ENCODE results near the gene PRR9. TPM values are rescaled to one million over a fixed set of nuclear protein-coding genes. Genes with fewer than 3 reads are reported as not detected.

The PRR9 gene
- total and polyA plus RNA-seq, 2 of the 8 experiments (the other 6 are each of a cell fraction or from before 2014, with no cell fraction given) = not detected

GRCh38 chr1:153259387-153259786, 42.0 kb downstream of the PRR9 start, which contains the start of gene LORICRIN:
Gene LORICRIN, plus strand, starts transcription at chr1:153259687. Its CDS starts 1,263 bp downstream, at chr1:153260950.
- no peak within 1 kb of the TSS for H3K9ac ChIP-seq (replicated peaks in 1 of 4; ENCODE audit: extremely low read depth in 1 of 4, low read depth in 3 of 4, low read length in 3 of 4)
- POLR2A ChIA-PET (ENCODE audit: partially characterized antibody) = no interaction called here
- no peak for FAIRE-seq

More at GRCh38 chr1:153259387-153259786, 42.0 kb downstream of the PRR9 start, which contains the start of gene LORICRIN:
- Histone ChIP-seq H4K91ac (replicated peaks; ENCODE audit: insufficient read length, low read length) (no peak within 1 kb of the TSS), H2AK5ac (ENCODE audit: low read depth, low read length) (no peak within 1 kb of the TSS), H3K56ac (replicated peaks; ENCODE audit: insufficient read length, low read depth, low read length) (no peak within 1 kb of the TSS), H3K79me2 (ENCODE audit: control insufficient read depth in 1 of 2, insufficient read depth in 2 of 2, low read length in 2 of 2) (no peaks in the 10 kb centered on the region), H4K5ac (ENCODE audit: insufficient read length, low read depth, low read length) (no peak within 1 kb of the TSS), H3K27ac (ENCODE audit: low read depth, low read length) (no peak within 1 kb of the TSS), H3K4me3 (ENCODE audit: extremely low read depth in 1 of 4, insufficient read depth in 2 of 4, low read depth in 3 of 4, low read length in 4 of 4) (peak within 1 kb of the TSS in 2 of 4 experiments; percentile 34 to 65; a peak in 3 of 8 replicates), H4K8ac (ENCODE audit: extremely low read depth, insufficient read depth, low read length) (no peak within 1 kb of the TSS; the same call in 1 of the 2 replicates), H2BK15ac (ENCODE audit: low read length) (no peak within 1 kb of the TSS), H3K23ac (ENCODE audit: insufficient read length) (no peak within 1 kb of the TSS), H2BK20ac (ENCODE audit: low read length) (no peak within 1 kb of the TSS), H3K9me3 (ENCODE audit: insufficient read depth in 2 of 2, low read depth in 1 of 2, low read length in 1 of 2) (no peaks in the 10 kb centered on the region), H2BK12ac (ENCODE audit: low read depth, low read length) (no peak within 1 kb of the TSS), H3K18ac (ENCODE audit: extremely low read depth, low read length) (no peak within 1 kb of the TSS), H3K79me1 (ENCODE audit: low read depth, low read length) (no peaks in the 10 kb centered on the region), H3K27me3 (replicated peaks in 1 of 4; ENCODE audit: control insufficient read depth in 3 of 4, extremely low read depth in 1 of 4, insufficient read depth in 3 of 4, low read length in 3 of 4) (peaks cover 8 to 49% (median 38%) of the 10 kb centered on the region in 4 experiments), H3K4ac (replicated peaks; ENCODE audit: insufficient read length, low read depth, low read length) (no peak within 1 kb of the TSS), H3K4me1 (replicated peaks in 1 of 4; ENCODE audit: control insufficient read depth in 3 of 4, insufficient read depth in 4 of 4, low read length in 3 of 4) (0 out of 7 replicates have a peak, but pooled peaks cover 0 to 3% (median 0%) of the 10 kb centered on the region in 4 experiments), H2AFZ (ENCODE audit: low read length) (no peak within 1 kb of the TSS), H4K20me1 (replicated peaks in 1 of 2; ENCODE audit: control insufficient read depth in 1 of 2, insufficient read depth in 2 of 2, low read length in 2 of 2) (no peaks in the 10 kb centered on the region), H3K23me2 (ENCODE audit: low read depth, low read length) (no peaks in the 10 kb centered on the region), H2BK120ac (replicated peaks; ENCODE audit: low read depth, low read length) (no peak within 1 kb of the TSS), H3K4me2 (ENCODE audit: insufficient read depth in 1 of 2, low read depth in 2 of 2, low read length in 2 of 2) (peak within 1 kb of the TSS in 1 of 2 experiments; percentile 60; a peak in 1 of 4 replicates), H3K36me3 (ENCODE audit: control insufficient read depth in 2 of 4, insufficient read depth in 4 of 4, low read length in 3 of 4) (no peaks in the 10 kb centered on the region), H2BK5ac (ENCODE audit: low read depth, low read length) (no peak within 1 kb of the TSS), H3K14ac (ENCODE audit: insufficient read length) (no peak within 1 kb of the TSS)
- CTCF ChIA-PET (ENCODE audit: partially characterized antibody) = interaction anchor here (1.0 to 1.6 kb wide), 3 partner anchors 29 to 389 kb away, joined by 3 to 5 read pairs (median 4); no protein-coding TSS in a partner anchor
- TF ChIP-seq CHD1 (IDR thresholded peaks at IDR 0.05; ENCODE audit: low read depth, low read length) = no peak
- no peak for TF ChIP-seq JUND (IDR thresholded peaks at IDR 0.05; ENCODE audit: low read length)
- no peak for TF ChIP-seq SP4 (IDR thresholded peaks at IDR 0.05; ENCODE audit: low read length)
- TF ChIP-seq USF2 (IDR thresholded peaks at IDR 0.05; ENCODE audit: low read length) = no peak
- TF ChIP-seq SP1 (IDR thresholded peaks at IDR 0.05; ENCODE audit: low read depth, low read length) = no peak
- no peak for TF ChIP-seq HDAC2 (IDR thresholded peaks at IDR 0.05; ENCODE audit: borderline replicate concordance in 1 of 2, low read depth in 2 of 2, low read length in 2 of 2)
- no peak for TF ChIP-seq KDM1A (IDR thresholded peaks at IDR 0.05; ENCODE audit: borderline replicate concordance, low read length)
- TF ChIP-seq NANOG (IDR thresholded peaks at IDR 0.05; ENCODE audit: insufficient read depth, low read depth, low read length, poor library complexity, severe bottlenecking) = no peak
- TF ChIP-seq RXRA (IDR thresholded peaks at IDR 0.05; ENCODE audit: insufficient read depth, low read depth, low read length) = no peak
- TF ChIP-seq TAF1 (IDR thresholded peaks at IDR 0.05; ENCODE audit: low read depth, low read length) = no peak
- TF ChIP-seq CHD2 (IDR thresholded peaks at IDR 0.05; ENCODE audit: low read length) = no peak
- no peak for TF ChIP-seq SAP30 (IDR thresholded peaks at IDR 0.05; ENCODE audit: insufficient read depth, insufficient replicate concordance, low read length)
- WGBS, 2 experiments (ENCODE audit: extremely low coverage in 1 of 2, insufficient coverage in 1 of 2, insufficient read length in 1 of 2, insufficient replicate concordance in 2 of 2, low coverage in 1 of 2, low lambda C conversion rate in 2 of 2, missing lambda C conversion rate in 1 of 2) = 87% methylated on average over 3 of the region's 3 CpGs; no CpG with 5 or more reads in 1 of the 2 experiments
- no peak for DNase-seq (ENCODE audit: low read depth in 1 of 2, low spot score in 2 of 2)

All from H1 (cell line).